ENCODE measurements around the gene PNLDC1.

The PNLDC1 gene, protein sequence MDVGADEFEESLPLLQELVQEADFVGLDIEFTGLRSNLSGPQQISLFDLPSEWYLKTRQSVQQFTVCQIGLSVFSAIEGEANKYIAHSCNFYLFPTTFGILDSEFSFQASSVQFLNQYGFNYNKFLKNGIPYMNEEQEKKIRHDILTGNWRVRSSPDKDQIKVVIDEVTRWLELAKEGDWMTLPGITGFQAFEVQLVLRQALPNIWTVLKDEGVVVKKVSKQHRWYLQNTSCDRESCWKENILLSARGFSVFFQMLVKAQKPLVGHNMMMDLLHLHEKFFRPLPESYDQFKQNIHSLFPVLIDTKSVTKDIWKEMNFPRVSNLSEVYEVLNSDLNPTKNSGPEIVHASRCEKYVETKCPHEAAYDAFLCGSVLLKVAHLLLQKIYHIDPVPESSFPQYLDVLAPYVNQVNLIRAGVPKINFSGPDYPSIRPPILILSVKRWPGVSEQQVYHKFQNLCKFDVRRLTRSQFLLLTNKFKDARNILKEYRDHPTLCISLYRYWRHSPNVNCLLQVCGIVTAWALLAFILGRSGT

DNA sequence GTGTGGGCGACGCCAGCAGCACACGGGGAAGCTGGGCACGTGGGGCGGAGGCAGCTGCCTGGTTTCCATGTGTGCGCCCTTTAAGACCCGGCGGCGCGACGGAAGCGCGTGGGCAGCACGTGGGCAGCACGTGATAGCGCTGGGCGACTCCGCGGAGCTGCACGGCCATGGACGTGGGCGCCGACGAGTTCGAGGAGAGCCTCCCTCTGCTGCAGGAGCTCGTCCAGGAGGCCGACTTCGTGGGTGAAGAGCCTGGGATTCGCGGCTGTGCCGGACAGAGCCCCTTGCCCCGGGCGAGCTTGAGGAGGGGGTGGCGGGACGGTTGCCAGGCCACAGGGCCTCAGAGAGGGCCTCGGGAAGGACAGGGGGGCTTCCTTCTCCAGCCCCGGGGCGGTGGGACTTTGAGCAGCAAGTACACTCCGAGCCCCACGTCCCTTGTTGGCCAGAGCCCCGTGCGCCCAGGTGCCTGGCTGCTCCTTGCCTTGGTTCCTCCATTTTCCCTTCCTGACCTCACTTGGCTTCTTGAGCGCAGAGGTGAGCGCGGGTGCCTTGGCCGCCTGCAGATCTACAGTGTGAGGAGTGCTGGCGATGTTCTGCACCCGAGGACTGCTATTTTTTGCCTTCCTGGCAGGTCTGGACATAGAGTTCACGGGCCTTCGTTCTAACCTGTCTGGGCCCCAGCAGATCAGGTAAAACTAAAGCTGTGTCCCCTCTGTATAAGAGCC lies at the start of gene PNLDC1:
PNLDC1 (plus strand) TSS at position 136 of the 725 bp plus-strand sequence; CDS start at position 168, 32 bp downstream.
- FAIRE-seq (no peak), DNase-seq (ENCODE audit: insufficient read length, low spot score) (no peak)

DNA sequence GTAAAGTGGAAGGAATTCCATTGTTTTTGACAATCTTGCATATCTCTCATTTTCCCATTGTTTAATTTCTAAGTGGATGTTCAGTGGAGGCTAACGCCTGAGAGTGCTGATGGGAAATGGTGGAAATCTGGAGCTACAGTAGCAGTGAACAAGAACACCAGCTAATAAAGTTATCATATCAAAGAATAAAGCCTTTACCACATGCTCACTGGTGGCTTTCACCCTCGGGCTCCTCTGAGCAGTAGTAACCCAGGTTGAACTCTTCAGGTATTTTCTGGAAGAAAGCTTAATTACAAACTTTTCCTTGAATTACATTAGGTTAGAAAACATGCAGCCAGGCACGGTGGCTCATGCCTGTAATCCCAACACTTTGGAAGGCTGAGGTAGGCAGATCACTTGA lies 48.6 kb upstream of the PNLDC1 start:
- FAIRE-seq = no peak

DNA sequence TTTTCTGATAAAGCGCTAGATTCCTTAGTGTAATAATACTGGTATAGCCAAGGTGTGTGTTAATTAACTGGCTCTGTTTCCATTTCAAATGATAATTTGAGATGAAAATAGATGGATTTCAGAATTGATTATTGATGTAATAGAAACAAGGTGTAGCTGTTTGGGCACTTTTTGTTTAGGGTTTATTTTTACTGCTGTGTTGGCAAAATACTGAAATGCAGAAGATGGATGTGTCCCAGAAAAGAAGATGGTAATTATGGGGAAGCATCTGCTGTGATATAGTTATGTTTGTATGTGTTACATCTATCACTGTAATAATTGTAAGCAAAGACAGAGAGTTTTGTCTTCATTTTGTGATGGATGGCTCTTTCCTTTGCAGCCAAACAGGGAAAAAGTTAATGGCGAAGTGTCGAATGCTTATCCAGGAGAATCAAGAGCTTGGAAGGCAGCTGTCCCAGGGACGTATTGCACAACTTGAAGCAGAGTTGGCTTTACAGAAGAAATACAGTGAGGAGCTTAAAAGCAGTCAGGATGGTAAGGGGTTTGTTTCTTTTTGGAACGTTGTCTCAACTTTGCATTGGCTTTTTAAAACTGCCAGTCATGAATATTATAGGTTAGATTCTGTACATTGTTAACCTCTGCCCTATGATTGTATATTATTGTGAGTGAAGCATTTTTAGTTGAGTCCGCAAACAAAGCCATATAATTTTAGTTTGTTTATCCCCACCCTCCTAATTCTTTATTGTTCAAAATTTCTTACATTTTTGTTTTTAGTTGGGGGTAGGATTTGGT lies 46.8 kb upstream of the PNLDC1 start:
- DNase-seq (ENCODE audit: insufficient read length, low spot score) (no peak), FAIRE-seq (no peak)

More for the DNA sequence above, 48.6 kb upstream of the PNLDC1 start:
- DNase-seq (ENCODE audit: insufficient read length, low spot score) = no peak

DNA sequence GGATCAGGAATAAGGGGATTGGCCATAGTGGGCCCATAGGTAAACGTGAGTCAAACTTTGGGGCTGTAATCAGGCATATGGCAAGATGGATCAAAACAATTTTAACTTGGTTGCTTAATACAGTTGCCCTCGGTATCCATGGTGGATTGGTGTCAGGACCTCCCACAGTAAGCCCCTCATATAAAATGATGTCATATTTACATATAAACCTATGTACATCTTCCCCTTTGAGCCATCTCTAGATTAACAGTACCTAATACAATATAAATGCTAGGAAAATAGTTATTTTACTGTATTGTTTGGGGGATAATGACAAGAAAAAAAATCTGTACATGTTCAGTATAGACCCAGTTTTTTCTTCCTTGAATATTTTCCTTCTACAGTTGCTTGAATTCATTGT lies 45.7 kb upstream of the PNLDC1 start:
- DNase-seq (ENCODE audit: insufficient read length, low spot score) (no peak), FAIRE-seq (no peak)

DNA sequence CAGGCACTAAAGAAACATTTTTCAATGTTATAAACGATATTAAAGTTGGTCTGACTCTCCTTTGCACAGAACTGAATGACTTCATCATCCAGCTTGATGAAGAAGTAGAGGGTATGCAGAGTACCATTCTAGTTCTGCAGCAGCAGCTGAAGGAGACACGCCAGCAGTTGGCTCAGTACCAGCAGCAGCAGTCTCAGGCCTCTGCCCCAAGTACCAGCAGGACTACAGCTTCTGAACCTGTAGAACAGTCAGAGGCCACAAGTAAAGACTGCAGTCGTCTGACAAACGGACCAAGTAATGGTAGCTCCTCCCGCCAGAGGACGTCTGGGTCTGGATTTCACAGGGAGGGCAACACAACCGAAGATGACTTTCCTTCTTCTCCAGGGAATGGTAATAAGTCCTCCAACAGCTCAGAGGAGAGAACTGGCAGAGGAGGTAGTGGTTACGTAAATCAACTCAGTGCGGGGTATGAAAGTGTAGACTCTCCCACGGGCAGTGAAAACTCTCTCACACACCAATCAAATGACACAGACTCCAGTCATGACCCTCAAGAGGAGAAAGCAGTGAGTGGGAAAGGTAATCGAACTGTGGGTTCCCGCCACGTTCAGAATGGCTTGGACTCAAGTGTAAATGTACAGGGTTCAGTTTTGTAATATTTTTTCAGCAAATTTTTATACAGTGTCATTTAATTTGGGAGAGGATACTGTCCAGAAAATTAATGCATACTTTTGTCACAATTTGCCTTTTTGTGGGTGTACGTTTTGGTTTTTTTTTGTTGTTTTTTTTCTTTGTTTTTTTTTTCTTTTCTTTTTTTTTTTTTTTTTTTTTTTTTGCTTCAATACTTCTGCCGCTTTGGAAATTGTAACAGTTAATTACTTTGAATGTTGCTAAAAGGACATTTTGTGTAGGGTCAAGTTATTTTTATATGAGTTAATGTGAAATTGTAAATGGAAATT lies 44.8 kb upstream of the PNLDC1 start:
- DNase-seq (ENCODE audit: insufficient read length, low spot score) = no peak
- no peak for FAIRE-seq

DNA sequence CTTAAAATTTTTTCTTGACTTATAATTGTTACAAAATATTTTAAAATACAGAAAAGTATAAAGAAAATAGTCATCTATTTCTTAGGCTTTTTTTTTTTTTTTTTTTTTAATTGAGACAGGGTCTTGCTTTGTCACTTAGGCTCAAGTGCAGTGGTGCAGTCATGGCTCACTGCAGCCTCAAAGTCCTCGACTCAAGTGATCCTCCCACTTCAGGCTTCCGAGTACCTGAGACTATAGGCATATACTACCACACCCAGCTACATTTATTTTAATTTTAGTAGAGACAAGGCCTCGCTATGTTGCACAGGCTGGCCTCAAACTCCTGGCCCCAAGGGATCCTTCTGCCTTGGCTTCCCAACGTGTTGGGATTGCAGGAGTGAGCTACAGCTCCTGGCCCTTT lies 43.6 kb upstream of the PNLDC1 start:
- DNase-seq (ENCODE audit: insufficient read length, low spot score) (no peak), FAIRE-seq (no peak)

DNA sequence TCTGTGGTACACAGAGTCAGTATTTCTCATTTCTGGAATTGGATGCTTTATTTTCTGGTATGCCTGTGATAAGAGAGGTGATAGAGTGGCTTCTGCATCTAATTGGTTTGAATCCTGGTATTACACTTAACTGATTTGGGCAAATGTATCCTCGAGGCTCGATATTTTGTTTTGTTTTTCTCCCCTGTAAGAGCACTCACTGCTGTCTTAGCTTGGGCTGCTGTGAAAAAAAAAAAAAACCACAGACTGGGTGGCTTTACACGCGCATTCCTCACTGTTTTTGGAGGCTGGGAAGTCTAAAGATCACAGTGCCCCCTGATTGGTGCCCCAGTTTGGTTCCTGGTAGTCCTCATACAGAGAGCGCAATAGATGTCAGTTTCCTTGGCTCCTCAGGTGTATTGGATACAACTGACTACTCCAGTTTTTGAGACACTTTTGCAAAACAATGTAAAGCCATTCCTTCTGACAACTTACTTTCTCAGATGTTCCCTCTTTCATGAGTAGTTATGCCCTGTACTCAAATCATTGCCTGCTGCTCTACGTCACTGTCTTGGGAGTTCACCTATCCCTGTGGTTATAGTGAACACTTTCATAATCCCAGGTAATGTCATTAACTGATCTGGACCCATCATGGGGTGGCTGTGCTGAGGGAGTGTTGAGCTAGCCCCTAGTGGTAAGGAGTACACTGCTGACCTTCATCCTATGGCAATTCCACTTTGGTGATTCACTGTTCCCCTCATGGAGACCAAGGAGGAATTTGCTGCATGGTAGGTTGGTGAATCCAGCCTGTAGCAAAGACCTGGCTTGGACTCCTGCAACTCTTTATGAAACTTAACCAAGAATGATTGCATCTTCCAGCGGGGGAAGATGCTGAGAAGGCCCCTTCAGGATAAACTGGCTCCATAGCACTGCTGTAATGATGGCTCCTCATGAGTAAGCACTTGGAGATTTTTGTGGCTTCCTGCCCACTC lies 41.8 kb upstream of the PNLDC1 start:
- no peak for DNase-seq (ENCODE audit: insufficient read length, low spot score)
- no peak for FAIRE-seq

DNA sequence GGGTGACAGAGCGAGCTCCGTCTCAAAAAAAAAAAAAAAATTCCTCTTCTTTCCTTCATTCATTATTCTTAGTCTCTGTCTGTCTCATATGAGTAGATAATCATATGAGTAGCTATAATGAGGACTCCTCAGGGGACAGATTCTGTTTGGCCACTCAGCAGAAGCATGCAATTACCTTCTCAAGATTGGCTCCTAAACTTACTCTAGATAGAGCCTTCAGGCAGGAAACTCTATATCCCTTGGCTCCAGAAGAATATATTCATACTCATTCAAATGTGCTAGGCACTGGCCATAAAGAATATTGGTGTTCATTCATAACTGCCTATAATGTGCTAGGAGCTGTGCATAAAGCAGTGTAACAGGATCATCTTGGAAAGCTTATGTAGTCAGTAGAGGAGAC lies 40.4 kb upstream of the PNLDC1 start:
- no peak for FAIRE-seq
- DNase-seq (ENCODE audit: insufficient read length, low spot score) = no peak

DNA sequence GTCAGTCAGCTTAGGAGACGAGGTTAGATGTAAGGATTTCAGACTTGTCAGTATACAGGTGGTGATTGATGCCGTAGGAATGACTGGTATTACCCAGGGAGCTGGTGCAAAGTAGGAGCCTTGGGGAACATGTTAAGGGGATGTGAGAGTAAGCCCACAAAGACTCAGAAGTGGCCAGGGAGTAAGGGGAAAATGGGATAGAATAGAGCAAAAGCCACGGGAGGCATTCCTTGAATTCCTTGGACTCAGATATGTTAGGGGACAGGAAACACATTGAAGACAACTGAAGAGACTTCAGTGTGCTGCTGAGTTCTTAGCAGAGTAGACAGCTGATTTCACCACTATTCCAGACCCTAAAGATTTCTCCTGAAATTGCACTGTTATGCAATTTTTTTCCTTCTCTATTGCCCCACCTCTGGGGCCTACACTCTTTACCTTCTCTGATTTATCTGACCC lies 39.4 kb upstream of the PNLDC1 start:
- no peak for FAIRE-seq
- no peak for DNase-seq (ENCODE audit: insufficient read length, low spot score)

DNA sequence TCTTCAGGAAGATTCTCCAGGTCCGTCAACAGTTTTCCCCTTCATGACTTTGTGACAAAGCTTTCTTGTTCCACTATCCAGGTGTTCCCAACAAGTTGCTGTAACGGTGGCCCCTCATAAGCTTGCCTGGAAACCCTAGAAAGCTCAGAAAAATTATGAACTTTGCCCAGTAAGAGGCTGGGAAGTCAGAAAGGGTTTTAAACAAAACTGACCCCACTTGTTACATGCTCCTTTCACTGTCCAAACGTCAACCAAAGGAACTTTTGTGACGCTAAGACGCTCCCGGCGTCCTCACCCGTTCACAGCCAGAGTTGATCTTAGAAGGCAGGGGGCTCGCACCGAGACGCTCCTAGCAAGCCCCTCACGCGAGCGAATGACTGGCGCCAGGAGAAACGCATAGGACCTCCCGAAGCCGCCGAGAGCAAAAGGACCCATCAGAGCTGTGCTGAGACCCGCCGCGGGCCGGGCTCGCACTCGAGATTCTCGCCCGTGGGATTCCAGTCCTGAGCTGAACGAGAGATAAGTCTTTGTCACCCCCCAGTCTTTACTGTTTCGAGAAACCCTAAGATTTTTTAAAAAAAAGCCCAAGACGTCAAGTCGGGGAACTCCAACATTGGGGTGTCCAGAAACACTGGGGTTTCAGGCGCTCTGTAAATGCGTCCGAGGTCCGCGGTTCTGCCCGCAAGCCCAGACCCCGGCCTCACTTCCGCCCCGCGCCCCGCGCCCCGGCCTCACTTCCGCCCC lies 38.8 kb upstream of the PNLDC1 start:
- no peak for FAIRE-seq
- DNase-seq (ENCODE audit: insufficient read length, low spot score) = peak; percentile 10

DNA sequence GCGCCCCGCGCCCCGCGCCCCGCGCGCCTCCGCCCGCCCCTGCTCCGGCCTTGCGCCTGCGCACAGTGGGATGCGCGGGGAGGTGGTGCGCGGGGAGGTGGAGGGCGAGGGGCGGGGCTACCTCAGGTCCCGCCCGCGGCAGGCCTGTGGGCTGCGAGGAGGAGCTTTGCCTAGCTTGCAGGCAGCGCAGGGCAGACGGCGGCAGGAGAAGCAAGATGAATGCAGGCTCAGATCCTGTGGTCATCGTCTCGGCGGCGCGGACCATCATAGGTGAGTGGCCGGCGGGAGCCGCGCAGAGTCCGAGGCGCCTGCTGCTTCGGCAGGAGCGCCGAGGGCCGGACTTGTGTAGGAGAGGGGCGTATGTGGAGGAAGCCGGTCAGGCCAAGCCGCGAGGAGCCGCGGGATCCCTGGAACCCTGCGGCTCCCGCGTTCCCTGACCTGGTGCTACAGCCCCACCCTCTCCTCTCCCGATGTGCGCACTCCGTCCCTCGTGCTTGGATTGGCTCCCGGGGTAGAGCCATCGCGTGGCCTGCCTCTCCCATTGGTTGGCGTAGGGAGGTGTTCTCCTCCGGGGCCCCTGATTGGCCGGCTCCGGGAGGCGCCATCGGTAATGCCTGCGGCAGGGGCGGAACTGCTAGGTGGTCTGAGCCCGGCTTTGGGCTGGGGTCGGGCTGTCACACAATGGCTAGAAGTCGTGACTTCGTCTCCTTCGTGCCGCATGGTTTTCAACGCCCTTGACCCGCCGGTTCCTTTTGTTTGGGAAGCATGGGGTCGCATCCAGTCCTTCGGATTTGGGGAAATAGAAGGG lies 38.0 kb upstream of the PNLDC1 start, which contains the start of gene ACAT2:
ACAT2 (plus strand) TSS at position 173 of the 808 bp plus-strand sequence; CDS start at position 216, 43 bp downstream.
- peak; percentile 97 for FAIRE-seq
- peak; percentile 95 for DNase-seq (ENCODE audit: insufficient read length, low spot score)

DNA sequence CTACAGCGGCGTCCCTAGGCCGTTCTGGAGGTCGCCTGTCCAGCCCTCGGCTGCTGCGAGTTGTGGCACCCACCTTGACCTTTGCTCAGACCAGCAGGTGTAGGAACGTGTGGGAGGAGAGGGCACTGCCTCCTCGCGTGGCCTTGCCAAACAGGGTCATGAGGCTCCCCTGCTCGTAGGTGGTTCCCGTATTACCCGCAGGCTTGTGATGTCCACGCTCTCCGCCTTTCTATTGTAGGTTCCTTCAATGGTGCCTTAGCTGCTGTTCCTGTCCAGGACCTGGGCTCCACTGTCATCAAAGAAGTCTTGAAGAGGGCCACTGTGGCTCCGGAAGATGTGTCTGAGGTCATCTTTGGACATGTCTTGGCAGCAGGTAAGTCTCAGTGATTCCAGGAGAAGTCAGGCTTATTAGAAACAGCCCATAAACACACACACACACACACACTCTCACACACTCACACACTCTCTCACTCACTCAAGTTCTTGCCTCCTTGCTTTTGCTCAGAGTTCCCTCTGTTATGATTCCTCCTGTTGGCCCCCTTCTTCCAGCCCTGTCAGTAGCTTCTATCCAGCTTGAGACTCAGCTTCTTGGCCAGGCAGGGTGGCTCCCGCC lies 37.3 kb upstream of the PNLDC1 start:
- peak; percentile 6 for DNase-seq (ENCODE audit: insufficient read length, low spot score)
- FAIRE-seq = peak; percentile 11

DNA sequence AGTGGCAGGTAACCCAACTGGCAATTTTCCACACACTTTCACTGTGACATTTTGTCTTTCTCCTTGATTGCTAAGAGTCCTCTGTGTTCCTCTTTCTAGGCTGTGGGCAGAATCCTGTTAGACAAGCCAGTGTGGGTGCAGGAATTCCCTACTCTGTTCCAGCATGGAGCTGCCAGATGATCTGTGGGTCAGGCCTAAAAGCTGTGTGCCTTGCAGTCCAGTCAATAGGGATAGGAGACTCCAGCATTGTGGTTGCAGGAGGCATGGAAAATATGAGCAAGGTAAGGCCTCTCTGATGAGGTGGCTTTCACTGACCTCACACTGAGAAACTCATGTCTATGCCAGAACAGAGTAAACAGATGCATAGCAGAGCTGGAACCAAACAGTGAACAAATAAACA lies 33.2 kb upstream of the PNLDC1 start:
- FAIRE-seq = no peak
- no peak for DNase-seq (ENCODE audit: insufficient read length, low spot score)

DNA sequence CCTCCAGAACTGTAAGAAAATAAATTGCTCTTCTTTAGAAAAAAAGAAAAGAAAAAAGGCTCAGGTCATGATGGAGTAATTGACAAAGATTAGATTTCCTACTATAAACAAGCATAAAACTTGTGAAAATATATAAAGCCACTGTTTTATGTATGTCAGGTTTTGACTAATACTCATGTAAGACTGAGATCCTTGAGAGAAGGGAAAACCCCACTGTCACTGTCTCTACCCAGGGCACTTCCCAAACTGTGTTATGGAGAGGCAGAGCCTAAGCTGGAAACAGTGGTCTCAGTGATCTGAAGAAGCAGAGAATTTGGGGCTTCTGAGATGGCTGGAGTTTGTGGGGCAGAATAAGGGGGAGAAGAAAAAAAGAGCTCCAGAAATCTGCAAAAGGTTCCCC lies 30.6 kb upstream of the PNLDC1 start:
- no peak for DNase-seq (ENCODE audit: insufficient read length, low spot score)
- FAIRE-seq = no peak

DNA sequence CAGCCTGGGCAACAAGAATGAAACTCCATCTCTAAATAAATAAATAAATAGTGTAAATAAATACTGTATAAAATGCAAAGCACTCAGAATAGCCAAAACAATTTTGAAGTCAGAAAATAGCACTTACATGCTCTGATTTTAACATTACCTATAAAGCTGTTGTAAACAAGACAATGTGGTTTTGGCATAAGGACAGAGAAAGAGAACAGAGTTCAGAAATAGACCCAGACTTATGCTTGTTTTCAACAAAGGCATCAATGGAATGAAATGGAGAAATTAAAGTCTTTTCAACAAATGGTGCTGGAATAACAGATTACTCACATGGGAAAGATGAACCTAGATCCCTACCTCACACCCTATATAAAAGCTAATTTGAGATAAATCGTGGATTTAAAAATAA lies 27.9 kb upstream of the PNLDC1 start:
- DNase-seq (ENCODE audit: insufficient read length, low spot score) = no peak
- FAIRE-seq = no peak

DNA sequence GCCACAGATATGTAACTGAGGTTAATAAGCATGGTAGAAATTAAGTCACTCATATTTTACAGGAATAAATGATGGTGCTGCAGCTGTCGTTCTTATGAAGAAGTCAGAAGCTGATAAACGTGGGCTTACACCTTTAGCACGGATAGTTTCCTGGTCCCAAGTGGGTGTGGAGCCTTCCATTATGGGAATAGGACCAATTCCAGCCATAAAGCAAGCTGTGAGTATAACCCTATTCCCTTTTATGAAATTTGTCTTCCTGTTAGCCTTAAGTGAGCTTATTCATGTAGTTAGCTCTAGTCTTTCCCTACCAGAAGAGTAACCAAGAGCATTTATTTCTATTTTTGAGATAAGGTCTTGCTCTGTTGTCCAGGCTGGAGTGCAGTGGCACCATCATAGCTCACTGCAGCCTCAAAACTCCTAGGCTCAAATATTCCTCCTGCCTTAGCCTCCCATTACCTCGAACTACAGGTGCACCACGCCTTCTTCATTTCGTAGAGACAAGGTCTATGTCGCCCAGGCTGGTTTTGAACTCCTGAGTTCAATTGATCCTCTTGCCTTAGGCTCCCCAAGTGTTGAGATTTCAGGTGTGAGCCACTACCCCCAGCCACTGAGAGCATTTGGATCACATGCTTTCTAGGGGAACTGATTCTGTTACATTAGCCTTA lies 22.7 kb upstream of the PNLDC1 start:
- FAIRE-seq = no peak
- DNase-seq (ENCODE audit: insufficient read length, low spot score) = no peak
